GM21390 (cell line): ENCODE data around the gene XPR1.
"Not testable (repeated sequence)": the region's sequence is repeated elsewhere in the genome, so short reads cannot be mapped to it uniquely, and the experiment has no call there.

Experiments
- ATAC-seq: cut with Tn5 transposase; IDR thresholded peaks from one replicate; pipeline ENCODE4 v1.9.1; 2021; ENCODE audit not compliant: unreplicated experiment

The XPR1 gene

GRCh38 chr1:180711260-180711659 is 79.4 kb downstream of the XPR1 start:
- ATAC-seq = not testable (repeated sequence)

GRCh38 chr1:180720753-180721152 is 88.9 kb downstream of the XPR1 start:
- no peak for ATAC-seq

GRCh38 chr1:180722586-180722985 is 90.8 kb downstream of the XPR1 start:
- no peak for ATAC-seq

GRCh38 chr1:180724055-180724454 is 92.2 kb downstream of the XPR1 start:
- ATAC-seq = no peak

- ATAC-seq = not testable (repeated sequence)
Observed at GRCh38 chr1:180726024-180726423, 94.2 kb downstream of the XPR1 start.

- not testable (repeated sequence) for ATAC-seq
Observed at GRCh38 chr1:180727751-180728150, 95.9 kb downstream of the XPR1 start.

- ATAC-seq = no peak
Observed at GRCh38 chr1:180728472-180729106, 96.8 kb downstream of the XPR1 start.

GRCh38 chr1:180731131-180731530 is 99.3 kb downstream of the XPR1 start:
- no peak for ATAC-seq

- ATAC-seq = no peak
Observed at GRCh38 chr1:180732866-180733265, 101.0 kb downstream of the XPR1 start.

- no peak for ATAC-seq
Observed at GRCh38 chr1:180734366-180734765, 102.5 kb downstream of the XPR1 start.

- ATAC-seq = no peak
Observed at GRCh38 chr1:180742663-180743062, 110.8 kb downstream of the XPR1 start.

- no peak for ATAC-seq
Observed at GRCh38 chr1:180743868-180744267, 112.0 kb downstream of the XPR1 start.

- ATAC-seq = no peak
Observed at GRCh38 chr1:180745098-180745497, 113.3 kb downstream of the XPR1 start.

GRCh38 chr1:180751921-180752320 is 120.1 kb downstream of the XPR1 start:
- no peak for ATAC-seq

- no peak for ATAC-seq
Observed at GRCh38 chr1:180754453-180754852, 122.6 kb downstream of the XPR1 start.

- no peak for ATAC-seq
Observed at GRCh38 chr1:180757657-180758056, 125.8 kb downstream of the XPR1 start.

- no peak for ATAC-seq
Observed at GRCh38 chr1:180762796-180763195, 131.0 kb downstream of the XPR1 start.

- no peak for ATAC-seq
Observed at GRCh38 chr1:180765151-180765550, 133.3 kb downstream of the XPR1 start.

GRCh38 chr1:180769889-180770288 is 138.1 kb downstream of the XPR1 start:
- no peak for ATAC-seq

- no peak for ATAC-seq
Observed at GRCh38 chr1:180773210-180773865, 141.5 kb downstream of the XPR1 start.

GRCh38 chr1:180775801-180776200 is 144.0 kb downstream of the XPR1 start:
- ATAC-seq = no peak

- no peak for ATAC-seq
Observed at GRCh38 chr1:180777072-180777689, 145.4 kb downstream of the XPR1 start.
